Esophagus squamous epithelium (tissue), 4 donors: ENCODE results near the gene TFRC.

Experiments used
- CTCF ChIP-seq, 6 experiments: fragments of 450-650 bp in 4 of 6; fragments of 200-600 bp in 2 of 6; sonication (generic) in 2 of 6; IDR thresholded peaks; one replicate each; pipeline ENCODE4 v1.5.1; 2016 to 2019; ENCODE audit warnings: antibody characterized with exemption in 6 of 6, mild to moderate bottlenecking in 4 of 6, moderate library complexity in 4 of 6
- POLR2A ChIP-seq, 4 donors: fragments of 450-650 bp; IDR thresholded peaks; one replicate each; pipeline ENCODE4 v1.6.1; 2017; ENCODE audit warnings: antibody characterized with exemption in 4 of 4, mild to moderate bottlenecking in 4 of 4, moderate library complexity in 3 of 4

DNA sequence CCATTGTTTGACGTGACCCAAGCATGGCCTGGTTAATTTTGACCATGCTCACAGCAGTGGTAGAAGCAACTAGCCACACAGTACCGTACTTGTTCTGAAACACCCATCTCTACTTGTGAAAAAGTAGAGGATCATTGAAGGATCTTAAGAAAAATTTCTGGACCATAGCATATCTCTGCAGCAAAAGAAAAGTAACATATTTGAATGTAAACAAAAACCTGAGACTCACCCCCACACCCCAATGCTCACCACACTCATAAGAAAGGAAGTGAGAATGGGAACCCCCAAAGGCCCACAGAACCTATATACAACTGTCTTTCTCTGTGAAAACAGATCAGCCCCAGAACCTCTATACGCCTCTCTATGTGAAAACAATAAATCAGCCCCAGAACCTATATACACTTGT lies 33.8 kb upstream of the TFRC start:
- TF ChIP-seq CTCF (IDR thresholded peaks at IDR 0.05) (no peak), POLR2A (IDR thresholded peaks at IDR 0.05) (no peak)
